HG03571 (cell line): ENCODE measurements around the gene EXOC7.
"Not testable (repeated sequence)": the region's sequence is repeated elsewhere in the genome, so short reads cannot be mapped to it uniquely, and the experiment has no call there.

ENCODE experiments used
- ATAC-seq: cut with Tn5 transposase; IDR thresholded peaks from one replicate; pipeline ENCODE4 v1.9.1; 2021; ENCODE audit not compliant: unreplicated experiment

Gene EXOC7

DNA sequence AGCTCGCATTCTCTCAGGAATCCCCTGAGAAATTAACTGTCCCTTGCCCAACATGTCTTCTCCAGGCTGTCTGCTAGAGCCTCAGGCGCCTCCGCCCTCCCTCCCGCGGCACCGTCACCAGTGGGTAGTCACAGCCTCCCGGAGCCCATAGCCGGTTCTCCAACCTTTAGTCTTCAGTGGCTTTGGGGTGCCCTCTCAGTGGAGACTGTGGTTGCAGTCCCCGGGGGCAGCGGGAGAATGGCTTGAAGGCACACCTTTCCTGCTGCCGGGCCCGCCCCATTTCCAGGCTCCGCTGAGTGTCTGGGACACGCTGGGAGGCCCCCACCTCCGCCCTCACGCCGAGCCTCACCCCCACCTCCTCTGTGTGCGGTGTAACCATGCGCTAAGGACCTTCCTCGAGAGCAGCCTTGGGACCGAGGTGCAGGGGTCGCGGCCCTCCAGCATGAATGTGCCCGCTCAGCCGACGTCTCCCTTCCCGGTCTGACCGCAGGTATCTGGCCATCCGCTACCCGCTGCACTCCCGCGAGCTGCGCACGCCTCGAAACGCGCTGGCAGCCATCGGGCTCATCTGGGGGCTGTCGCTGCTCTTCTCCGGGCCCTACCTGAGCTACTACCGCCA is 27.3 kb downstream of the EXOC7 start:
- ATAC-seq: no peak

GRCh38 chr17:76075364-76076145 is 28.0 kb downstream of the EXOC7 start:
- no peak for ATAC-seq

GRCh38 chr17:76074390-76075363 is 28.9 kb downstream of the EXOC7 start, which contains the start of gene GALR2:
GALR2 (plus strand) TSS chr17:76074781; CDS start chr17:76074884, 103 bp downstream.
- no peak for ATAC-seq

GRCh38 chr17:76072148-76072858 is 31.3 kb downstream of the EXOC7 start, which contains the start of gene SRP68:
SRP68 (minus strand) TSS chr17:76072517; CDS start chr17:76072491, 26 bp downstream.
- ATAC-seq: peak; percentile 78

DNA sequence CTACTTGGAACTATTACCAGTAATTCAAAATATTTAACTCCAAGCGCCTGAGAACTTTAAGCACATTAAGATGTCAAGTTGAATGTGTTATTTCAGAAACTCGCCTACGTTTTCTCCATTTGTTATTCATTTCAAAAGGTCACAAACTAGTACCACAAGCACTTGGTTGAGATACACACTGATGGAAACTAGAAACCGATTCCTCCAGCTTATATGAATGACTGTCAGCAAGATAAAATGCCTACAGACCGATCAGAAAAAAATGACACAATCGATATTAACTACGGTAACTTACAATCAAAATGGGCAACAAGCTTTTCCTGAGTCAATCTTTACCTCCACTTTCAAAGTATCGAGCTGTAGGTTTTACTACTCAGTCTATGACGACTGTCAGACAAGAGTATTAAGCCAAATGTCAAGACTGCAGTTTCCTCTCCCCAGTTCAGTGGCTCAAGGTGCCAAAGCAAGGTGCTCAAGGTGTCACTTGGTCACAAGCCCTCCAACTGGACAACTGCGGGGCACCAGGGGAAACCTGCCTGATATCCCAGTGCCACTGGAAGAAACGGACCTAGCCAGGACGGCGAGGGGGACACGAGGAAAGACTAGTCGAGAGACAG is 31.9 kb downstream of the EXOC7 start:
- no peak for ATAC-seq

DNA sequence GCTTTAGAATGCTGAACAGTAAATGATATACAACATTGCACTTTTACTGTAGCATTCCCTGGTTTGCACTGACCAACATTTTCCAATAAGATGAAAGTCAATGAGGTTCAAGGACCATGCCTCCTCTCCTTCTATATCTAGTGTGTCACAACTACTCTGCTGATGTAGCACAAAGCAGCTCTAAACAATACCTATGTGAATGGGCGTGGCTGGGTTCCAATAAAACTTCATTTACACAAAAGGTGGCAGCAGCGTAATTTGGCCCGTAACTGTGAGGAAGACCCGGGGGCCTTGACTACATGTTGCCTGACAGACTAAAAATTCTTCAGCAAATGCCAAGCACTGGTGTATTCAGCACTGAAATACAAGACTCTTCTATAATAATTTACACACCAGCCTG is 37.8 kb downstream of the EXOC7 start:
- no peak for ATAC-seq

DNA sequence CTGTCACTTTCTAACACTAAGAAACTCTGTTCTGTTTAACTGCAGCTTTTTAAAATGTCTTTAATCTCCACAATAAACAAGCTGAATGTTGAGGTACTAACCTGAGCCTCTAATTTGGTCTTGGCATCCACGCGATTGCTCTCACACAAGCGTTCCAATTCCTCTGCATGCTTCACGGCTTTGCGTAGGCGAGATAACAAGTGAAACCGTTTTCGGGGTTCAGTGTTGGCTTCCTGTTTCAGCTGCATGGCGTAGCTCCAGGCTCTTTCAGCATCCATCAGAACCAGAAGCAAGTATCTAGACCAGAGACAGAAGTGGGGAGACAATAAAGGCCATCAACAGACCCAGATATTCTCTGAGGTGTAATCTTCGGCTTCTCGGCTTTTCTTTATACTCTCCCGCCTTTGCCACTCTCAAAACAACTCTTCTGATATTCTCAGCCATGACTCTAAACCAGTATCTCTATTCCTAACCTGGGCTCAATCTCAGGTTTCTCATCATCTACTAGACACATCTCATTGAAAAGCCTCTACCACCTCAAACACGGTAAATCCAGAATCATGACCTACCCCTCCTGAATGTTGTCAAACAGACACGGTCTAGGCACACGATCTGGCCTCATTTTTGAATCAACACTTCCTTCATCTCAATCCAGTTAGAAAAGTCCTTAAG is 39.6 kb downstream of the EXOC7 start:
- ATAC-seq: no peak

DNA sequence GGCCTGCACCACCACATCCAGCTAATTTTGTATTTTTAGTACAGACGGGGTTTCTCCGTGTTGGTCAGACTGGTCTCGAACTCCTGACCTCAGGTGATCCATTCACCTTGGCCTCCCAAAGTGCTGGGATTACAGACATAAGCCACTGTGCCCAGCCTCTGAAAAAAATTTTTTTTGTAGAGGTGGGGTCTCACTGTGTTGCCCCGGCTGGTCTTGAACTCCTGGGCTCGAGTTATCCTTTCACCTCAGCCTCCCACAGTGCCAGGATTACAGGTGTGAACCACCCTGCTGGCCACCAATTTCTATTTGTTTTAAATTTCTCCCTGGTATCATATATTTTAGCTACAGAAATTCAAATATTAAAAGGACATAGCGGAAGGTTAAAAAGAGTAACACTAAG is 45.3 kb downstream of the EXOC7 start:
- not testable (repeated sequence) for ATAC-seq

DNA sequence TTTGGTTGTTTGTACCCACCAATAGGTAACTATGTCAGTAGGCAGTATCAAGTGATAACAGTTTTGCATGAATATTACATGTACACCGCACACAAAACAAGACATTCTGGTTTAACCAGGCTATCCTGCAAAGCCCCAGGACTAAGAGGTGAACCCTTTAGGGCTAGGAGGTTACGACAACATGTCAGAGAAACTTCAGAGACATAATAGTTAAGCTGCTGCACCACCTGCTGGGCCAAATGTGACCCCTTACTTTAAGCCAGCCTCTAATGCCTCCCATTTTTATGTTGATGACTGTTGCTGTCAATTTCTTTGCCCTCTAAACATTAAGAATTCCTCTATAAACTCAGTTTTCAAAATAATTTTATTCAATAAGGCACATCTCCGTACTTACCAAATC is 46.7 kb downstream of the EXOC7 start:
- ATAC-seq: no peak

- no peak for ATAC-seq
Measured at GRCh38 chr17:76054112-76054476, 49.5 kb downstream of the EXOC7 start.

- no peak for ATAC-seq
Measured at GRCh38 chr17:76053246-76054111, 50.1 kb downstream of the EXOC7 start.

DNA sequence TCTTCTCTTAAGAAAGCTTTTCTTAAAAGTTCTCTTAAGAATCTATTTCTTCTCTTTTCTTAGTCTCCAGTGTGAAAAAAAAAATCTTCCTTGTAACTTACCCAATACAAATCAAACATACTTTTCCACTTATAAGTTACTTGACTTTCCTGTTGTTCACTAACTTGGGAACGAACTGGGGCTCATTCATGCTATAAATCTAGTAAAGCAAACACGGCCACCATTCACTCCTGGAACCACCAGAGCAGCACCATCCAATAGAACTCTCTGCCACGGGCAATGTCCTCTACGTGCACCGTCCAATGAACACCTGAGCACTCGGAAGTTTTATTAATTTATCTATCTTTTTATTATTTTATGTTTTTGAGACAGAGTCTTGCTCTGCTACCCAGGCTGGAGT is 52.0 kb downstream of the EXOC7 start:
- ATAC-seq: no peak

GRCh38 chr17:76050538-76051467 is 52.8 kb downstream of the EXOC7 start:
- ATAC-seq: no peak

DNA sequence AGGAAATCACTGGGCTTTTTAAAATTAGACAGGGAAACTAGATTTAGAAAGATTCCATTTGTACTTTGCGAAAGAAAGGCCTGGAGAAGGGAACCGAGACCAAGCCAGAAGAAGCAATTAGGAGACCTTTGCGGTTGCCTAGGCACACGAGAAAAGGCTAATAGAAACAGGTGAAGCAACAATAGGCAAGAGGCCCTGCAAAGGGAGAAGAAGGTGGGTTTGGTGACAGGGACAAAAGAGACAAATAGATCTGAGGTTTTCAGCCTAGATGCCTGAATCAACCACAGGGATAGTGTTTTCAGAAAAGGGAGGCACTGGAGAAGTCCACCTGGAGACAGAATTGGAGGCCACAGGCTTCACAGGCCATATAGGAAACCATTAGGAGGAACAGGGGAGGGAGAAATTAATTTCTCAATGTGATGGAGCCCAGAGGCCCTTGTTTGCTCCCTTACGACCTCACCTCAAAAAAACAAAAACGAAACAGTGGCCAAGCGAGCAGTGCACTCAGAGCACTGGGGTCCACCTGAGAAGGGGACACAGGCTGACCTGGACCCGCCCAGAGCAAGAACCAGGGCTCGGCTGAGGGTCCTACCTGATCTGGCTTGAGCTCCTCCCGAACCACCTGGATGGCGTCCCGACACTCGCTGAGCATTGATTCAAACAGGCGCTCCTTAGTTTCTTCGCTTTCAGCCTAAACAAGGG is 53.6 kb downstream of the EXOC7 start:
- no peak for ATAC-seq

DNA sequence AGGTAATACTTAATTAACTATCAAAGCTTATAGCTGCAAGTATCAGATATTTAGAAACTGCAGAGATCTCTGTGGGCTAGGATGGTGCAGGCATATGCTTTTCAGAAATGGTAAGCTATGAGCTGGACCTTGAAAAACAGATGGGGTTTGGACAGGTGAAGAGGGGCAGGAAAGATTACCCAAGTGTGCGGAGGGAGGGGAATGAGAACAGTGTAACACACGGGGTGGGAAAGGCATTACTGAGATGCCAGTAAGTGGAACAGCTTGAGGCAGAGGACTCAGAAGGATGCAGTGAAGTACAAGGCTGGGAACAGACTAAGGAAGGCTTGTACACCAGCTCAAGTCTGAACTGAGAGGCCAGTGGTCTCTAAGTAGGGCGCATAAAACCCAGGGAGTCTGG is 54.3 kb downstream of the EXOC7 start:
- ATAC-seq: no peak

- ATAC-seq: no peak
Measured at GRCh38 chr17:76048711-76049110, 54.9 kb downstream of the EXOC7 start.

DNA sequence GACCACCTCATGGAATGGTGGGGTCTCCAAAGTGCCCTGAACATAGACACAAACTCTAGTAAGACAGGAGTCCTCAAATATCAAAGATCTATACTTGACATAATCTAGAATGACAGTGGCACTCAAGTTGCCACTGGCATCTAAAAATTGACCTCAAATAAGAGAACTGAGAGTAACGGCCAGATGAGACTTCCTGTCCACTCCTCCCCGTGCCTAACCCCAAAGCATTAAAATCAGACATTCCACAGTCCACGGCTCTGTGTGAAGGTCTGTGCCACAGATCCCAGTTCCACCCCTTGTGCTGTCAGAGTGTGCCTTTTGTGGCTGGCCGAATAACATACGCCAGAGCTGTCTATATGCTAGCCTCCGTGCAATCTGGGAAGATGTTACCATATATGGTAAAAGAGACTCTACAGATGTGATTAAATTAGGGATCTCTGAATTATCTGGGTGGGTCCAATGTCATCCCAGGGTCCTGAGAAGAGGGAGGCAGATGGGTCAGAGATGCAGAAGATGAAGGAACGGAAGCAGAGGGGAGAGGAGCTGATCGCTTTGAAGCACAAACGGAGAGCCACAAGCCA is 55.5 kb downstream of the EXOC7 start:
- no peak for ATAC-seq
